NCI-H774 (cell line): ENCODE measurements around the gene GJB5.

Experiments used
- DNase-seq: peaks from one replicate; lab custom pipeline; 2025; lab: John Stamatoyannopoulos, UW

GJB5 gene

GRCh38 chr1:34794790-34795180 is 39.9 kb downstream of the GJB5 start:
- DNase-seq = no peak

GRCh38 chr1:34795916-34796315 is 41.1 kb downstream of the GJB5 start:
- no peak for DNase-seq

GRCh38 chr1:34796990-34797389 is 42.1 kb downstream of the GJB5 start:
- DNase-seq = no peak

GRCh38 chr1:34800214-34800613 is 45.4 kb downstream of the GJB5 start:
- no peak for DNase-seq

- no peak for DNase-seq
Observed at GRCh38 chr1:34803770-34804169, 48.9 kb downstream of the GJB5 start.

GRCh38 chr1:34806396-34806795 is 51.5 kb downstream of the GJB5 start:
- DNase-seq = no peak
